ENCODE data around the gene GRPEL1. TPM values are rescaled to one million over a fixed set of nuclear protein-coding genes. Genes with fewer than 3 reads are reported as not detected.

The GRPEL1 gene
- total and polyA plus RNA-seq, 2 of the 4 experiments (the other 2 are of a cell fraction) = 33.0 to 33.9 TPM

- no TSS peak for BruUV-seq (replicated peaks)
- in situ Hi-C loops (cut with MboI; ENCODE audit: low sequenced_read_pairs) = no loop called here
- Histone ChIP-seq H2AFZ (replicated peaks; ENCODE audit: low read length, poor library complexity) (no peak overlapping the region), H3K18ac (ENCODE audit: low read depth, low read length) (no peak overlapping the region), H3K9me1 (ENCODE audit: insufficient read depth, low read length) (no peaks in the 10 kb centered on the region), H3K36me3 (ENCODE audit: control insufficient read depth, insufficient read depth, low read length) (no peaks in the 10 kb centered on the region), H3K9me3 (ENCODE audit: control insufficient read depth, insufficient read depth, low read length) (peaks cover 2% of the 10 kb centered on the region; the same call in 1 of the 2 replicates), H3K4me2 (ENCODE audit: low read depth, low read length) (no peak overlapping the region), H4K8ac (ENCODE audit: low read depth in 2 of 2, low read length in 2 of 2) (no peak overlapping the region), H2AK9ac (replicated peaks; ENCODE audit: low read depth, low read length, poor library complexity) (no peak overlapping the region), H2BK120ac (ENCODE audit: low read depth, low read length) (no peak overlapping the region), H2AK5ac (ENCODE audit: low read depth, low read length) (no peak overlapping the region), H2BK5ac (ENCODE audit: low read depth, low read length, poor library complexity, severe bottlenecking) (no peak overlapping the region), H3K27me3 (ENCODE audit: control insufficient read depth, insufficient read depth, low read length) (peaks cover 32% of the 10 kb centered on the region), H3K14ac (replicated peaks; ENCODE audit: low read depth, low read length) (no peak overlapping the region), H2BK20ac (ENCODE audit: low read depth, low read length) (no peak overlapping the region), H4K91ac (ENCODE audit: insufficient read depth, low read depth, low read length) (no peak overlapping the region), H3K4ac (ENCODE audit: low read depth, low read length) (no peak overlapping the region), H3K4me1 (ENCODE audit: control insufficient read depth, insufficient read depth, low read length) (no peaks in the 10 kb centered on the region), H3K4me3 (ENCODE audit: insufficient read depth, low read depth, low read length) (no peak overlapping the region), H4K20me1 (ENCODE audit: insufficient read depth, low read length) (no peaks in the 10 kb centered on the region), H3K79me1 (ENCODE audit: low read depth in 1 of 2, low read length in 2 of 2) (no peaks in the 10 kb centered on the region), H3K56ac (ENCODE audit: extremely low read depth, insufficient read depth, low read length) (no peak overlapping the region), H3K27ac (ENCODE audit: insufficient read depth, low read length) (no peak overlapping the region), H4K5ac (ENCODE audit: low read depth, low read length) (no peak overlapping the region), H2BK15ac (ENCODE audit: low read depth, low read length) (no peak overlapping the region), H3K23ac (ENCODE audit: low read depth, low read length) (no peak overlapping the region), H3K9ac (ENCODE audit: low read depth, low read length) (no peak overlapping the region)
- ChIA-PET CTCF (no interaction called here), POLR2A (ENCODE audit: unreplicated experiment) (no interaction called here)
- intact Hi-C loops (cut with micrococcal nuclease) = no loop called here
- dilution Hi-C loops (cut with HindIII; ENCODE audit: low sequenced_read_pairs, unreplicated experiment) = no loop called here
- no CpG with 5 or more reads among the region's 3 CpGs for WGBS, 2 experiments (ENCODE audit: extremely low coverage in 2 of 2, insufficient read length in 1 of 2)
- no peak for DNase-seq
- TF ChIP-seq, protein P1, sequence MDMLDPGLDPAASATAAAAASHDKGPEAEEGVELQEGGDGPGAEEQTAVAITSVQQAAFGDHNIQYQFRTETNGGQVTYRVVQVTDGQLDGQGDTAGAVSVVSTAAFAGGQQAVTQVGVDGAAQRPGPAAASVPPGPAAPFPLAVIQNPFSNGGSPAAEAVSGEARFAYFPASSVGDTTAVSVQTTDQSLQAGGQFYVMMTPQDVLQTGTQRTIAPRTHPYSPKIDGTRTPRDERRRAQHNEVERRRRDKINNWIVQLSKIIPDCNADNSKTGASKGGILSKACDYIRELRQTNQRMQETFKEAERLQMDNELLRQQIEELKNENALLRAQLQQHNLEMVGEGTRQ (IDR thresholded peaks at IDR 0.05; ENCODE audit: low read depth, low read length) = no peak
- TF ChIP-seq NFE2L2 (IDR thresholded peaks at IDR 0.05; ENCODE audit: low read depth, low read length) (no peak), CEBPB (IDR thresholded peaks at IDR 0.05; ENCODE audit: low read depth, low read length) (no peak), CTCF (conservative IDR thresholded peaks at IDR 0.05; ENCODE audit: low read depth, low read length) (no peak), RCOR1 (IDR thresholded peaks at IDR 0.05; ENCODE audit: insufficient replicate concordance, low read length) (no peak), RAD21 (IDR thresholded peaks at IDR 0.05; ENCODE audit: low read length) (no peak), SMC3 (IDR thresholded peaks at IDR 0.05; ENCODE audit: low read depth, low read length) (no peak), CHD1 (IDR thresholded peaks at IDR 0.05; ENCODE audit: low read depth, low read length) (no peak), MXI1 (IDR thresholded peaks at IDR 0.05; ENCODE audit: borderline replicate concordance, low read depth, low read length) (no peak), MAZ (IDR thresholded peaks at IDR 0.05; ENCODE audit: borderline replicate concordance, low read depth, low read length) (no peak), MAFK (IDR thresholded peaks at IDR 0.05; ENCODE audit: low read depth, low read length) (no peak), BHLHE40 (IDR thresholded peaks at IDR 0.05; ENCODE audit: low read depth, low read length) (no peak), RFX5 (IDR thresholded peaks at IDR 0.05; ENCODE audit: low read depth, low read length) (no peak), POLR2A (IDR thresholded peaks at IDR 0.05; ENCODE audit: low read depth, low read length) (no peak), FOS (IDR thresholded peaks at IDR 0.05; ENCODE audit: low read depth, low read length) (no peak)
- TF ChIP-seq, protein P2, sequence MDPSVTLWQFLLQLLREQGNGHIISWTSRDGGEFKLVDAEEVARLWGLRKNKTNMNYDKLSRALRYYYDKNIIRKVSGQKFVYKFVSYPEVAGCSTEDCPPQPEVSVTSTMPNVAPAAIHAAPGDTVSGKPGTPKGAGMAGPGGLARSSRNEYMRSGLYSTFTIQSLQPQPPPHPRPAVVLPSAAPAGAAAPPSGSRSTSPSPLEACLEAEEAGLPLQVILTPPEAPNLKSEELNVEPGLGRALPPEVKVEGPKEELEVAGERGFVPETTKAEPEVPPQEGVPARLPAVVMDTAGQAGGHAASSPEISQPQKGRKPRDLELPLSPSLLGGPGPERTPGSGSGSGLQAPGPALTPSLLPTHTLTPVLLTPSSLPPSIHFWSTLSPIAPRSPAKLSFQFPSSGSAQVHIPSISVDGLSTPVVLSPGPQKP (IDR thresholded peaks at IDR 0.05; ENCODE audit: borderline replicate concordance, low read depth, low read length) = no peak
- ATAC-seq (ENCODE audit: low read depth) = no peak
Measured at GRCh38 chr4:7087036-7087435, 19.2 kb upstream of the GRPEL1 start.

All from IMR-90 (cell line).